GM12878 (cell line): ENCODE measurements around the gene GLS. TPM values are rescaled to one million over a fixed set of nuclear protein-coding genes. Genes with fewer than 3 reads are reported as not detected.

Source experiments
- CBX5 ChIP-seq: sonication (generic); IDR thresholded peaks from 2 replicates; pipeline ENCODE4 v1.6.1; 2016; ENCODE audit warnings: low read depth, moderate library complexity, mild to moderate bottlenecking, inconsistent platforms
- DPF2 ChIP-seq: fragments of 450-650 bp; IDR thresholded peaks from 2 replicates; pipeline ENCODE4 v1.6.1; 2017; ENCODE audit warnings: mild to moderate bottlenecking
- ETV6 ChIP-seq, 2 experiments: fragments of 450-650 bp in 1 of 2; IDR thresholded peaks in 1 of 2; conservative IDR thresholded peaks in 1 of 2; 2 replicates each; pipeline ENCODE4 v1.6.1; 2014; ENCODE audit warnings: antibody characterized with exemption in 1 of 2, borderline replicate concordance in 1 of 2, low read depth in 1 of 2, mild to moderate bottlenecking in 1 of 2, moderate library complexity in 1 of 2
- GATAD2B ChIP-seq: fragments of 450-650 bp; conservative IDR thresholded peaks from 2 replicates; pipeline ENCODE4 v1.6.1; 2017; ENCODE audit warnings: low read depth, mild to moderate bottlenecking, moderate library complexity
- HDGF ChIP-seq: fragments of 450-650 bp; IDR thresholded peaks from 2 replicates; pipeline ENCODE4 v1.6.1; 2016; ENCODE audit warnings: antibody characterized with exemption
- NFXL1 ChIP-seq: fragments of 450-650 bp; IDR thresholded peaks from 2 replicates; pipeline ENCODE4 v1.6.1; 2017; ENCODE audit warnings: antibody characterized with exemption, mild to moderate bottlenecking, borderline replicate concordance
- PML ChIP-seq: IDR thresholded peaks from 2 replicates; pipeline ENCODE4 v1.6.1; 2012; ENCODE audit warnings: low read length, inconsistent platforms
- POU2F2 ChIP-seq: IDR thresholded peaks from 3 replicates; pipeline ENCODE4 v1.6.1; 2011; ENCODE audit warnings: low read depth, mild to moderate bottlenecking, low read length, borderline replicate concordance
- RCOR1 ChIP-seq: conservative IDR thresholded peaks from 2 replicates; pipeline ENCODE4 v1.6.1; 2012; ENCODE audit warnings: low read depth, low read length, improper control_type of control experiment
- SP1 ChIP-seq: IDR thresholded peaks from one replicate; pipeline ENCODE4 v1.6.1; 2011; ENCODE audit warnings: low read depth, low read length
- TCF3 ChIP-seq: IDR thresholded peaks from 2 replicates; pipeline ENCODE4 v1.6.1; 2012; ENCODE audit warnings: low read depth, mild to moderate bottlenecking, low read length, borderline replicate concordance; ENCODE audit not compliant: insufficient read depth
- WRNIP1 ChIP-seq: IDR thresholded peaks from 2 replicates; pipeline ENCODE4 v1.6.1; 2011; ENCODE audit warnings: low read depth, low read length, improper control_type of control experiment, borderline replicate concordance
- polyA plus RNA-seq, 11 experiments: library from polyadenylated mRNA; depleted of rRNA in 4 of 11; unstranded in 6 of 11; stranded (reverse) in 5 of 11; fragments of >200 nt; fragmentation: Nextera tagmentation in 4 of 11; fragmentation: Illumina TruSeq in 1 of 11; extraction: Ambion mirVana in 4 of 11; extraction: Trizol in 1 of 11; gene quantifications; 1 replicate in 1 of 11; 2 replicates in 10 of 11; pipeline versions ENCODE4 v1.2.1 to v1.2.3, GENCODE V29; 2011 to 2016; ENCODE audit warnings: inconsistent platforms in 2 of 11, missing spikeins in 2 of 11, low read depth in 1 of 11
- total RNA-seq, 4 experiments: library from RNA; depleted of rRNA in 3 of 4; stranded (reverse); fragments of >200 nt in 3 of 4; fragmentation: Illumina TruSeq in 1 of 4; extraction: Trizol in 1 of 4; gene quantifications; 2 replicates each; pipeline versions ENCODE4 v1.2.1 to v1.2.3, GENCODE V29; 2013 to 2021
- TF ChIP-seq, protein P1 (sequence below): fragments of 450-650 bp; IDR thresholded peaks from 2 replicates; pipeline ENCODE4 v1.6.1; 2016; ENCODE audit warnings: mild to moderate bottlenecking
- TF ChIP-seq, protein P2 (sequence below): fragments of 450-650 bp; IDR thresholded peaks from 2 replicates; pipeline ENCODE4 v1.6.1; 2017; ENCODE audit warnings: low read depth, mild to moderate bottlenecking, moderate library complexity
- TF ChIP-seq, protein P3 (sequence below): fragments of 450-650 bp; formaldehyde crosslinking; IDR thresholded peaks from 2 replicates; pipeline ENCODE4 v1.5.0; 2022; ENCODE audit warnings: mild to moderate bottlenecking, missing genetic modification characterization
- TF ChIP-seq, protein P4 (sequence below): fragments of 450-650 bp; IDR thresholded peaks from 2 replicates; pipeline ENCODE4 v1.6.1; 2017; ENCODE audit warnings: mild to moderate bottlenecking, moderate library complexity
- TF ChIP-seq, protein P5 (sequence below): fragments of 450-650 bp; IDR thresholded peaks from 2 replicates; pipeline ENCODE4 v1.6.1; 2017; ENCODE audit warnings: mild to moderate bottlenecking, low read depth, inconsistent platforms; ENCODE audit not compliant: poor library complexity, severe bottlenecking

GLS gene
- total and polyA plus RNA-seq, 10 of the 15 experiments (the other 5 are each of a cell fraction or from before 2014, with no cell fraction given): 15.7 to 145 (median 70.8) TPM

DNA sequence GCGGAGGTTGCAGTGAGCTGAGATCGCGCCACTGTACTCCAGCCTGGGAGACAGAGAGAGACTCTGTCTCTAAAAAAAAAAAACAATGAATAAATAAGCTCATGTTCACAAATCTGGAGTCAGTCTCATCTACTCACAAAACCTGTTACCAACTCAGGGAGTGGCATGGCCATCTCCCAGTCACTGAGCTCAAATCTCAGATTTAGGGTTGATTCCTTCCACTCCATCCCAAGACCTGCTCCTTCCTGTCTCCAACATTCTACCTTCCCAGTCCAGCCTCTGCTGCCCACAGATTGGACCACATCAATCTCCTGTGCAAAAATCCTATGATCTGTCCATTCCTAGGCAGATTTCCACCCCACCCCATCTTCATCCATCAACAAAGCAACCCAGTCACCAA, 131.7 kb downstream of the GLS start (continued):
- TF ChIP-seq, protein P1, sequence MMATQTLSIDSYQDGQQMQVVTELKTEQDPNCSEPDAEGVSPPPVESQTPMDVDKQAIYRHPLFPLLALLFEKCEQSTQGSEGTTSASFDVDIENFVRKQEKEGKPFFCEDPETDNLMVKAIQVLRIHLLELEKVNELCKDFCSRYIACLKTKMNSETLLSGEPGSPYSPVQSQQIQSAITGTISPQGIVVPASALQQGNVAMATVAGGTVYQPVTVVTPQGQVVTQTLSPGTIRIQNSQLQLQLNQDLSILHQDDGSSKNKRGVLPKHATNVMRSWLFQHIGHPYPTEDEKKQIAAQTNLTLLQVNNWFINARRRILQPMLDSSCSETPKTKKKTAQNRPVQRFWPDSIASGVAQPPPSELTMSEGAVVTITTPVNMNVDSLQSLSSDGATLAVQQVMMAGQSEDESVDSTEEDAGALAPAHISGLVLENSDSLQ: peak; percentile 26; the same call in 1 of the 2 replicates
- 0 out of 2 replicates have a peak, but pooled peaks have one; percentile 36 for TF ChIP-seq WRNIP1
- no peak for TF ChIP-seq CBX5
- no peak for TF ChIP-seq NFXL1
- TF ChIP-seq, protein P2, sequence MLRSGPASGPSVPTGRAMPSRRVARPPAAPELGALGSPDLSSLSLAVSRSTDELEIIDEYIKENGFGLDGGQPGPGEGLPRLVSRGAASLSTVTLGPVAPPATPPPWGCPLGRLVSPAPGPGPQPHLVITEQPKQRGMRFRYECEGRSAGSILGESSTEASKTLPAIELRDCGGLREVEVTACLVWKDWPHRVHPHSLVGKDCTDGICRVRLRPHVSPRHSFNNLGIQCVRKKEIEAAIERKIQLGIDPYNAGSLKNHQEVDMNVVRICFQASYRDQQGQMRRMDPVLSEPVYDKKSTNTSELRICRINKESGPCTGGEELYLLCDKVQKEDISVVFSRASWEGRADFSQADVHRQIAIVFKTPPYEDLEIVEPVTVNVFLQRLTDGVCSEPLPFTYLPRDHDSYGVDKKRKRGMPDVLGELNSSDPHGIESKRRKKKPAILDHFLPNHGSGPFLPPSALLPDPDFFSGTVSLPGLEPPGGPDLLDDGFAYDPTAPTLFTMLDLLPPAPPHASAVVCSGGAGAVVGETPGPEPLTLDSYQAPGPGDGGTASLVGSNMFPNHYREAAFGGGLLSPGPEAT: no peak
- no peak for TF ChIP-seq PML
- TF ChIP-seq SP1: no peak
- TF ChIP-seq, protein P3, sequence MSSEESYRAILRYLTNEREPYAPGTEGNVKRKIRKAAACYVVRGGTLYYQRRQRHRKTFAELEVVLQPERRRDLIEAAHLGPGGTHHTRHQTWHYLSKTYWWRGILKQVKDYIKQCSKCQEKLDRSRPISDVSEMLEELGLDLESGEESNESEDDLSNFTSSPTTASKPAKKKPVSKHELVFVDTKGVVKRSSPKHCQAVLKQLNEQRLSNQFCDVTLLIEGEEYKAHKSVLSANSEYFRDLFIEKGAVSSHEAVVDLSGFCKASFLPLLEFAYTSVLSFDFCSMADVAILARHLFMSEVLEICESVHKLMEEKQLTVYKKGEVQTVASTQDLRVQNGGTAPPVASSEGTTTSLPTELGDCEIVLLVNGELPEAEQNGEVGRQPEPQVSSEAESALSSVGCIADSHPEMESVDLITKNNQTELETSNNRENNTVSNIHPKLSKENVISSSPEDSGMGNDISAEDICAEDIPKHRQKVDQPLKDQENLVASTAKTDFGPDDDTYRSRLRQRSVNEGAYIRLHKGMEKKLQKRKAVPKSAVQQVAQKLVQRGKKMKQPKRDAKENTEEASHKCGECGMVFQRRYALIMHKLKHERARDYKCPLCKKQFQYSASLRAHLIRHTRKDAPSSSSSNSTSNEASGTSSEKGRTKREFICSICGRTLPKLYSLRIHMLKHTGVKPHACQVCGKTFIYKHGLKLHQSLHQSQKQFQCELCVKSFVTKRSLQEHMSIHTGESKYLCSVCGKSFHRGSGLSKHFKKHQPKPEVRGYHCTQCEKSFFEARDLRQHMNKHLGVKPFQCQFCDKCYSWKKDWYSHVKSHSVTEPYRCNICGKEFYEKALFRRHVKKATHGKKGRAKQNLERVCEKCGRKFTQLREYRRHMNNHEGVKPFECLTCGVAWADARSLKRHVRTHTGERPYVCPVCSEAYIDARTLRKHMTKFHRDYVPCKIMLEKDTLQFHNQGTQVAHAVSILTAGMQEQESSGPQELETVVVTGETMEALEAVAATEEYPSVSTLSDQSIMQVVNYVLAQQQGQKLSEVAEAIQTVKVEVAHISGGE (CRISPR knock-in tag): peak; percentile 46
- no peak for TF ChIP-seq TCF3
- TF ChIP-seq RCOR1: no peak
- no peak for TF ChIP-seq DPF2
- peak; percentile 37; the same call in 1 of the 3 replicates for TF ChIP-seq POU2F2
- TF ChIP-seq, protein P4, sequence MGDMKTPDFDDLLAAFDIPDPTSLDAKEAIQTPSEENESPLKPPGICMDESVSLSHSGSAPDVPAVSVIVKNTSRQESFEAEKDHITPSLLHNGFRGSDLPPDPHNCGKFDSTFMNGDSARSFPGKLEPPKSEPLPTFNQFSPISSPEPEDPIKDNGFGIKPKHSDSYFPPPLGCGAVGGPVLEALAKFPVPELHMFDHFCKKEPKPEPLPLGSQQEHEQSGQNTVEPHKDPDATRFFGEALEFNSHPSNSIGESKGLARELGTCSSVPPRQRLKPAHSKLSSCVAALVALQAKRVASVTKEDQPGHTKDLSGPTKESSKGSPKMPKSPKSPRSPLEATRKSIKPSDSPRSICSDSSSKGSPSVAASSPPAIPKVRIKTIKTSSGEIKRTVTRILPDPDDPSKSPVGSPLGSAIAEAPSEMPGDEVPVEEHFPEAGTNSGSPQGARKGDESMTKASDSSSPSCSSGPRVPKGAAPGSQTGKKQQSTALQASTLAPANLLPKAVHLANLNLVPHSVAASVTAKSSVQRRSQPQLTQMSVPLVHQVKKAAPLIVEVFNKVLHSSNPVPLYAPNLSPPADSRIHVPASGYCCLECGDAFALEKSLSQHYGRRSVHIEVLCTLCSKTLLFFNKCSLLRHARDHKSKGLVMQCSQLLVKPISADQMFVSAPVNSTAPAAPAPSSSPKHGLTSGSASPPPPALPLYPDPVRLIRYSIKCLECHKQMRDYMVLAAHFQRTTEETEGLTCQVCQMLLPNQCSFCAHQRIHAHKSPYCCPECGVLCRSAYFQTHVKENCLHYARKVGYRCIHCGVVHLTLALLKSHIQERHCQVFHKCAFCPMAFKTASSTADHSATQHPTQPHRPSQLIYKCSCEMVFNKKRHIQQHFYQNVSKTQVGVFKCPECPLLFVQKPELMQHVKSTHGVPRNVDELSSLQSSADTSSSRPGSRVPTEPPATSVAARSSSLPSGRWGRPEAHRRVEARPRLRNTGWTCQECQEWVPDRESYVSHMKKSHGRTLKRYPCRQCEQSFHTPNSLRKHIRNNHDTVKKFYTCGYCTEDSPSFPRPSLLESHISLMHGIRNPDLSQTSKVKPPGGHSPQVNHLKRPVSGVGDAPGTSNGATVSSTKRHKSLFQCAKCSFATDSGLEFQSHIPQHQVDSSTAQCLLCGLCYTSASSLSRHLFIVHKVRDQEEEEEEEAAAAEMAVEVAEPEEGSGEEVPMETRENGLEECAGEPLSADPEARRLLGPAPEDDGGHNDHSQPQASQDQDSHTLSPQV: no peak
- no peak for TF ChIP-seq HDGF
- no peak for TF ChIP-seq ETV6 (conservative IDR thresholded peaks at IDR 0.05 in 1 of 2, IDR thresholded peaks at IDR 0.05 in 1 of 2; ENCODE audit: borderline replicate concordance in 1 of 2, low read depth in 1 of 2)
- TF ChIP-seq, protein P5, sequence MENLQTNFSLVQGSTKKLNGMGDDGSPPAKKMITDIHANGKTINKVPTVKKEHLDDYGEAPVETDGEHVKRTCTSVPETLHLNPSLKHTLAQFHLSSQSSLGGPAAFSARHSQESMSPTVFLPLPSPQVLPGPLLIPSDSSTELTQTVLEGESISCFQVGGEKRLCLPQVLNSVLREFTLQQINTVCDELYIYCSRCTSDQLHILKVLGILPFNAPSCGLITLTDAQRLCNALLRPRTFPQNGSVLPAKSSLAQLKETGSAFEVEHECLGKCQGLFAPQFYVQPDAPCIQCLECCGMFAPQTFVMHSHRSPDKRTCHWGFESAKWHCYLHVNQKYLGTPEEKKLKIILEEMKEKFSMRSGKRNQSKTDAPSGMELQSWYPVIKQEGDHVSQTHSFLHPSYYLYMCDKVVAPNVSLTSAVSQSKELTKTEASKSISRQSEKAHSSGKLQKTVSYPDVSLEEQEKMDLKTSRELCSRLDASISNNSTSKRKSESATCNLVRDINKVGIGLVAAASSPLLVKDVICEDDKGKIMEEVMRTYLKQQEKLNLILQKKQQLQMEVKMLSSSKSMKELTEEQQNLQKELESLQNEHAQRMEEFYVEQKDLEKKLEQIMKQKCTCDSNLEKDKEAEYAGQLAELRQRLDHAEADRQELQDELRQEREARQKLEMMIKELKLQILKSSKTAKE: no peak
- TF ChIP-seq GATAD2B: no peak
